HepG2 (cell line): ENCODE measurements around the gene SMIM14. TPM values are rescaled to one million over a fixed set of nuclear protein-coding genes. Genes with fewer than 3 reads are reported as not detected.
A peak's percentile ranks its signal among the peaks of the same experiment; 100 is the strongest.

Experiments used
- CAMTA2 ChIP-seq: sonication (generic); formaldehyde crosslinking; IDR thresholded peaks from 2 replicates; pipeline ENCODE4 v1.4.0; 2020; ENCODE audit warnings: mild to moderate bottlenecking, missing genetic modification reagents, borderline replicate concordance
- CHD4 ChIP-seq: fragments of 200-600 bp; sonication (generic); IDR thresholded peaks from 2 replicates; pipeline ENCODE4 v1.7.0; 2017; ENCODE audit warnings: mild to moderate bottlenecking, low read length, borderline replicate concordance
- GLI4 ChIP-seq: sonication (generic); formaldehyde crosslinking; IDR thresholded peaks from 2 replicates; pipeline ENCODE4 v1.5.1; 2020; ENCODE audit warnings: missing genetic modification reagents, mild to moderate bottlenecking, moderate library complexity, borderline replicate concordance
- HDAC2 ChIP-seq: sonication (generic); formaldehyde crosslinking; IDR thresholded peaks from 2 replicates; pipeline ENCODE4 v1.4.0; 2020; ENCODE audit warnings: missing genetic modification reagents
- HMG20A ChIP-seq: IDR thresholded peaks from 2 replicates; pipeline ENCODE4 v1.6.1; 2016; ENCODE audit warnings: borderline replicate concordance
- KLF16 ChIP-seq, 2 experiments: sonication (generic) in 1 of 2; formaldehyde crosslinking in 1 of 2; IDR thresholded peaks; 2 replicates each; pipeline versions ENCODE4 v1.6.1 to v1.8.0; 2016 to 2023; ENCODE audit warnings: missing genetic modification reagents in 2 of 2, missing compliant biosample characterization in 1 of 2
- MBNL3 ChIP-seq: fragments of 250-450 bp; sonication (Bioruptor Pico); conservative IDR thresholded peaks from 2 replicates; pipeline ENCODE4 v1.8.0; 2022; ENCODE audit warnings: mild to moderate bottlenecking, inconsistent platforms
- NCOA1 ChIP-seq: sonication (generic); formaldehyde crosslinking; IDR thresholded peaks from 2 replicates; pipeline ENCODE4 v1.9.0; 2021; ENCODE audit warnings: missing genetic modification reagents
- NR2F1 ChIP-seq, 2 experiments: fragments of 450-650 bp in 1 of 2; formaldehyde crosslinking in 1 of 2; IDR thresholded peaks; 2 replicates each; pipeline versions ENCODE4 v1.5.0 to v1.6.1; 2016 to 2020; ENCODE audit warnings: mild to moderate bottlenecking in 1 of 2, missing compliant biosample characterization in 1 of 2, missing genetic modification reagents in 1 of 2, moderate library complexity in 1 of 2
- POGK ChIP-seq: sonication (generic); formaldehyde crosslinking; conservative IDR thresholded peaks from 2 replicates; pipeline ENCODE4 v1.8.0; 2022; ENCODE audit warnings: mild to moderate bottlenecking, moderate library complexity, missing genetic modification reagents
- PRMT3 ChIP-seq: sonication (generic); formaldehyde crosslinking; IDR thresholded peaks from 2 replicates; pipeline ENCODE4 v1.8.1; 2022; ENCODE audit warnings: low read depth, mild to moderate bottlenecking, moderate library complexity, missing genetic modification reagents, borderline replicate concordance
- SNAPC5 ChIP-seq: sonication (generic); formaldehyde crosslinking; IDR thresholded peaks from 2 replicates; pipeline ENCODE4 v1.8.1; 2023; ENCODE audit warnings: mild to moderate bottlenecking, missing genetic modification reagents, borderline replicate concordance
- TCF12 ChIP-seq, 2 experiments: fragments of 450-650 bp in 1 of 2; sonication (generic) in 1 of 2; formaldehyde crosslinking in 1 of 2; IDR thresholded peaks; 2 replicates each; pipeline versions ENCODE4 v1.6.1 to v1.8.0; 2017 to 2022; ENCODE audit warnings: antibody characterized with exemption in 1 of 2, mild to moderate bottlenecking in 1 of 2, missing genetic modification reagents in 1 of 2, moderate library complexity in 1 of 2
- TCF7 ChIP-seq: sonication (generic); IDR thresholded peaks from 2 replicates; pipeline ENCODE4 v1.6.1; 2016; ENCODE audit warnings: antibody characterized with exemption, low read depth
- TFAP4 ChIP-seq: sonication (generic); IDR thresholded peaks from 2 replicates; pipeline ENCODE4 v1.6.1; 2016; ENCODE audit warnings: low read depth, borderline replicate concordance
- THAP9 ChIP-seq: sonication (generic); formaldehyde crosslinking; IDR thresholded peaks from 2 replicates; pipeline ENCODE4; 2020; ENCODE audit warnings: missing genetic modification reagents, mild to moderate bottlenecking, borderline replicate concordance
- ZNF549 ChIP-seq: sonication (generic); formaldehyde crosslinking; IDR thresholded peaks from 2 replicates; pipeline ENCODE4 v1.5.0; 2020; ENCODE audit warnings: missing genetic modification reagents
- ZNF670 ChIP-seq: sonication (generic); formaldehyde crosslinking; IDR thresholded peaks from 2 replicates; pipeline ENCODE4 v1.8.0; 2022; ENCODE audit warnings: mild to moderate bottlenecking, missing genetic modification reagents, borderline replicate concordance
- ZXDC ChIP-seq: sonication (generic); formaldehyde crosslinking; IDR thresholded peaks from 2 replicates; pipeline ENCODE4 v1.5.0; 2020; ENCODE audit warnings: mild to moderate bottlenecking, missing genetic modification reagents
- polyA plus RNA-seq, 8 experiments: library from polyadenylated mRNA; depleted of rRNA in 3 of 8; stranded (reverse) in 7 of 8; unstranded in 1 of 8; fragments of >200 nt; fragmentation: Illumina TruSeq in 4 of 8; extraction: Trizol in 4 of 8; gene quantifications; 2 replicates each; pipeline versions ENCODE4 v1.2.1 to v1.2.3, GENCODE V29; 2011 to 2016; ENCODE audit warnings: low read depth in 4 of 8, missing spikeins in 1 of 8, mixed read lengths in 1 of 8; ENCODE audit not compliant: insufficient read depth in 1 of 8
- total RNA-seq, 5 experiments: library from RNA; depleted of rRNA; stranded (reverse); fragments of >200 nt; fragmentation: Illumina TruSeq; extraction: Trizol; gene quantifications; 2 replicates each; pipeline ENCODE4 v1.2.3, GENCODE V29; 2016; ENCODE audit warnings: low read depth in 1 of 5

Gene SMIM14
- total and polyA plus RNA-seq, 2 of the 13 experiments (the other 11 are each of a cell fraction or from before 2014, with no cell fraction given), result 16.3 to 28.1 TPM

GRCh38 chr4:39527296-39528060, 111.2 kb downstream of the SMIM14 start, which contains the start of gene UGDH (continued):
- TF ChIP-seq KLF16 (CRISPR knock-in tag; IDR thresholded peaks at IDR 0.05) (peak; percentile 25 to 94; a peak in 2 of 4 replicates), CAMTA2 (no peak), TCF7 (no peak), HDAC2 (CRISPR knock-in tag) (peak; percentile 73), THAP9 (CRISPR knock-in tag) (peak; percentile 83; the same call in 1 of the 2 replicates), ZXDC (CRISPR knock-in tag) (peak; percentile 89), PRMT3 (CRISPR knock-in tag) (peak; percentile 97), HMG20A (CRISPR knock-in tag) (no peak), TCF12 (IDR thresholded peaks at IDR 0.05) (no peak), TCF12 (CRISPR knock-in tag; IDR thresholded peaks at IDR 0.05) (peak; percentile 51; the same call in 1 of the 2 replicates), NCOA1 (peak; percentile 81; the same call in 1 of the 2 replicates), ZNF670 (peak; percentile 96), GLI4 (CRISPR knock-in tag) (peak; percentile 33; the same call in 1 of the 2 replicates), ZNF549 (CRISPR knock-in tag) (no peak), CHD4 (no peak), NR2F1 (CRISPR knock-in tag; IDR thresholded peaks at IDR 0.05) (peak; percentile 24 to 25; a peak in 1 of 4 replicates), TFAP4 (peak; percentile 89; the same call in 1 of the 2 replicates), SNAPC5 (CRISPR knock-in tag) (no peak), POGK (peak; percentile 96), MBNL3 (CRISPR knock-in tag) (no peak)
